ENCODE measurements around the gene PRSS8.

DNA sequence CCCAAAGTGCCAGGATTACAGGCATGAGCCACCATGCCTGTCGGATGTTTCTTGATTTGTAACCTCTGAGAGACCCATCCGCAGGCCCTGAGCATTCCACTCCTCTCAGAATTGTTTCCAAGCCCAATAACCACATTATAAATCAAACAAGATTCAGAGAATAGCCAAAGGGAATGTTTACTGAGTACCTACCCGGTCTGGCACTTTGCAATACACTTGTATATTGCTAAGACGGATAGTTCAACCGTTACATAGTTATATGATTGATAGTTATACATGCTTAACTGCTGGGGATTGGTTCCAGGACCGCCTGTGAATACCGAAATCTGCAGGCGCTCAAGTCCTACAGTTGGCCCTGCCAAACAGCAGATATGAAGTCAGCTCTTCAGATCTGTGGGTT lies 21.1 kb downstream of the PRSS8 start:
- TF ChIP-seq POLR2A (IDR thresholded peaks at IDR 0.05) (no peak), CTCF (IDR thresholded peaks at IDR 0.05) (no peak), POLR2AphosphoS5 (IDR thresholded peaks at IDR 0.05; ENCODE audit: insufficient read depth in 1 of 2, low read depth in 1 of 2) (no peak)

All from vagina (tissue), 2 donors.